Epithelial cell of prostate (primary cell): ENCODE data around the gene SARDH.

Source experiments
- DNase-seq: peaks from one replicate; pipeline ENCODE4 v3.0.0-alpha.2; 2011; ENCODE audit warnings: low read depth, low spot score
- H3K27ac ChIP-seq: fragments of 450-650 bp; 2 replicates; pipeline ENCODE4 v1.5.1; 2017; ENCODE audit warnings: mild to moderate bottlenecking

The SARDH gene

GRCh38 chr9:133690081-133690561, 48.0 kb downstream of the SARDH start:
- no peak overlapping the region for H3K27ac ChIP-seq
- no peak for DNase-seq

GRCh38 chr9:133689151-133689763, 48.9 kb downstream of the SARDH start:
- DNase-seq: no peak
- H3K27ac ChIP-seq: no peak overlapping the region

- no peak overlapping the region for H3K27ac ChIP-seq
- DNase-seq: no peak
These were observed 50.0 kb downstream of the SARDH start for GRCh38 chr9:133687856-133688761.

- no peak for DNase-seq
- H3K27ac ChIP-seq: no peak overlapping the region
These were observed 51.2 kb downstream of the SARDH start for GRCh38 chr9:133686642-133687575.

GRCh38 chr9:133685653-133686609, 52.2 kb downstream of the SARDH start:
- no peak for DNase-seq
- H3K27ac ChIP-seq: no peak overlapping the region

GRCh38 chr9:133684936-133685361, 53.2 kb downstream of the SARDH start:
- no peak for DNase-seq
- no peak overlapping the region for H3K27ac ChIP-seq

GRCh38 chr9:133684121-133684935, 53.8 kb downstream of the SARDH start:
- no peak overlapping the region for H3K27ac ChIP-seq
- DNase-seq: no peak

- DNase-seq: no peak
- H3K27ac ChIP-seq: no peak overlapping the region
These were observed 54.5 kb downstream of the SARDH start for GRCh38 chr9:133683586-133684120.

- no peak overlapping the region for H3K27ac ChIP-seq
- no peak for DNase-seq
These were observed 55.1 kb downstream of the SARDH start for GRCh38 chr9:133682818-133683585.

GRCh38 chr9:133681658-133682306, 56.4 kb downstream of the SARDH start:
- no peak overlapping the region for H3K27ac ChIP-seq
- no peak for DNase-seq

GRCh38 chr9:133680976-133681657, 57.0 kb downstream of the SARDH start:
- DNase-seq: no peak
- H3K27ac ChIP-seq: no peak overlapping the region

GRCh38 chr9:133680250-133680975, 57.7 kb downstream of the SARDH start:
- no peak overlapping the region for H3K27ac ChIP-seq
- no peak for DNase-seq

GRCh38 chr9:133679466-133680061, 58.6 kb downstream of the SARDH start:
- no peak for DNase-seq
- H3K27ac ChIP-seq: no peak overlapping the region

GRCh38 chr9:133679056-133679455, 59.1 kb downstream of the SARDH start:
- H3K27ac ChIP-seq: no peak overlapping the region
- no peak for DNase-seq
